Measurements from ENCODE around the gene HPS6.

- TF ChIP-seq CTCF (IDR thresholded peaks at IDR 0.05) (no peak), POLR2A (IDR thresholded peaks at IDR 0.05) (no peak)
These were observed 3.1 kb downstream of the HPS6 start for GRCh38 chr10:102068216-102068615.

Data from adrenal gland (tissue), 5 donors.